Immature natural killer cell (primary cell): ENCODE measurements around the gene LCE2C. TPM values are rescaled to one million over a fixed set of nuclear protein-coding genes. Genes with fewer than 3 reads are reported as not detected.
"Not testable (repeated sequence)": the region's sequence is repeated elsewhere in the genome, so short reads cannot be mapped to it uniquely, and the experiment has no call there.

Source experiments
- DNase-seq, 3 donors: peaks; one replicate each; pipeline ENCODE4 v3.0.0; 2022; ENCODE audit warnings: mixed read lengths in 1 of 3
- H3K27ac Mint-ChIP-seq, 6 donors: one replicate each; pipeline ENCODE4 v1.8.0; 2020; ENCODE audit warnings: mixed read lengths in 6 of 6, mild to moderate bottlenecking in 5 of 6, inconsistent platforms in 4 of 6, moderate library complexity in 3 of 6
- H3K27me3 Mint-ChIP-seq, 3 donors: one replicate each; pipeline ENCODE4 v1.8.0; 2020 to 2021; ENCODE audit warnings: low read depth in 3 of 3, mild to moderate bottlenecking in 3 of 3, mixed read lengths in 3 of 3, moderate library complexity in 3 of 3, inconsistent platforms in 1 of 3
- H3K36me3 Mint-ChIP-seq, 3 donors: one replicate each; pipeline ENCODE4 v1.8.0; 2020; ENCODE audit warnings: mixed read lengths in 3 of 3, inconsistent platforms in 2 of 3, mild to moderate bottlenecking in 2 of 3
- H3K4me1 Mint-ChIP-seq, 2 donors: one replicate each; pipeline ENCODE4 v1.8.0; 2020; ENCODE audit warnings: inconsistent platforms in 2 of 2, mild to moderate bottlenecking in 2 of 2, mixed read lengths in 2 of 2, moderate library complexity in 1 of 2
- H3K4me3 Mint-ChIP-seq, 5 donors: one replicate each; pipeline ENCODE4 v1.8.0; 2020; ENCODE audit warnings: mild to moderate bottlenecking in 5 of 5, mixed read lengths in 5 of 5, inconsistent platforms in 3 of 5, moderate library complexity in 3 of 5
- H3K9me3 Mint-ChIP-seq, 6 donors: one replicate each; pipeline ENCODE4 v1.8.0; 2020; ENCODE audit warnings: mild to moderate bottlenecking in 6 of 6, mixed read lengths in 6 of 6, inconsistent platforms in 4 of 6, moderate library complexity in 3 of 6
- polyA plus RNA-seq, 3 donors: library from polyadenylated mRNA; unstranded; fragments of 300-500 nt; fragmentation: Illumina TruSeq; gene quantifications; one replicate each; pipeline ENCODE4 v1.2.3, GENCODE V29; 2021

Gene LCE2C
- polyA plus RNA-seq, 3 donors from 2014 or later = not detected

- Mint-ChIP-seq H3K27ac (no peak overlapping the region), H3K4me1 (no peaks in the 10 kb centered on the region), H3K36me3 (no peaks in the 10 kb centered on the region), H3K9me3 (peaks cover 0 to 3% (median 0%) of the 10 kb centered on the region in 6 donors), H3K27me3 (peaks cover 4 to 7% (median 5%) of the 10 kb centered on the region in 3 donors), H3K4me3 (no peak overlapping the region)
- DNase-seq = no peak
Observed at GRCh38 chr1:152679459-152679858, 4.4 kb downstream of the LCE2C start.

GRCh38 chr1:152681616-152682015 is 6.5 kb downstream of the LCE2C start:
- Mint-ChIP-seq H3K4me3 (no peak overlapping the region), H3K4me1 (no peaks in the 10 kb centered on the region), H3K27me3 (peaks cover 4 to 8% (median 7%) of the 10 kb centered on the region in 3 donors), H3K36me3 (no peaks in the 10 kb centered on the region), H3K27ac (no peak overlapping the region), H3K9me3 (peaks cover 0 to 3% (median 0%) of the 10 kb centered on the region in 6 donors)
- no peak for DNase-seq

- no peaks in the 10 kb centered on the region for H3K36me3 Mint-ChIP-seq
- no peak overlapping the region for H3K27ac Mint-ChIP-seq
- peaks cover 0 to 1% (median 0%) of the 10 kb centered on the region in 6 donors for H3K9me3 Mint-ChIP-seq
- no peak for DNase-seq
- peaks cover 4 to 8% (median 6%) of the 10 kb centered on the region in 3 donors for H3K27me3 Mint-ChIP-seq
- no peaks in the 10 kb centered on the region for H3K4me1 Mint-ChIP-seq
- no peak overlapping the region for H3K4me3 Mint-ChIP-seq
Observed at GRCh38 chr1:152683846-152684245, 8.8 kb downstream of the LCE2C start.

- H3K27ac Mint-ChIP-seq, H3K36me3 Mint-ChIP-seq, DNase-seq, H3K9me3 Mint-ChIP-seq, H3K4me1 Mint-ChIP-seq, H3K4me3 Mint-ChIP-seq: not testable (repeated sequence)
- H3K27me3 Mint-ChIP-seq = peaks cover 3 to 19% (median 7%) of the 10 kb centered on the region in 3 donors
Observed at GRCh38 chr1:152685823-152686222, 10.7 kb downstream of the LCE2C start, which contains the start of gene LCE2B. Gene LCE2B (plus strand): TSS chr1:152686123. CDS start chr1:152686844, 721 bp downstream.

GRCh38 chr1:152697701-152698600 is 22.9 kb downstream of the LCE2C start, which contains the start of gene LCE2A:
Gene LCE2A (plus strand): TSS chr1:152698345. CDS start chr1:152698902, 557 bp downstream.
- no peak within 1 kb of the TSS for H3K27ac Mint-ChIP-seq
- peaks cover 0 to 6% (median 0%) of the 10 kb centered on the region in 6 donors for H3K9me3 Mint-ChIP-seq
- DNase-seq = no peak
- no peak within 1 kb of the TSS for H3K4me3 Mint-ChIP-seq
- no peaks in the 10 kb centered on the region for H3K4me1 Mint-ChIP-seq
- H3K36me3 Mint-ChIP-seq = no peaks in the 10 kb centered on the region
- H3K27me3 Mint-ChIP-seq = peaks cover 0 to 11% (median 0%) of the 10 kb centered on the region in 3 donors

- no peak for DNase-seq
- H3K9me3 Mint-ChIP-seq = peaks cover 0 to 11% (median 0%) of the 10 kb centered on the region in 6 donors
- H3K27ac Mint-ChIP-seq = no peak overlapping the region
- no peak overlapping the region for H3K4me3 Mint-ChIP-seq
- H3K4me1 Mint-ChIP-seq = no peaks in the 10 kb centered on the region
- H3K36me3 Mint-ChIP-seq = no peaks in the 10 kb centered on the region
- peaks cover 0 to 7% (median under 1%) of the 10 kb centered on the region in 3 donors for H3K27me3 Mint-ChIP-seq
Observed at GRCh38 chr1:152699746-152700145, 24.7 kb downstream of the LCE2C start.

GRCh38 chr1:152707860-152708259 is 32.8 kb downstream of the LCE2C start, which contains the start of gene LCE4A:
Gene LCE4A (plus strand): TSS chr1:152708160. CDS start chr1:152709076, 916 bp downstream.
- no peak within 1 kb of the TSS for H3K27ac Mint-ChIP-seq
- H3K4me3 Mint-ChIP-seq = no peak within 1 kb of the TSS
- peaks cover 3 to 12% (median 8%) of the 10 kb centered on the region in 3 donors for H3K27me3 Mint-ChIP-seq
- H3K36me3 Mint-ChIP-seq = no peaks in the 10 kb centered on the region
- no peak for DNase-seq
- H3K9me3 Mint-ChIP-seq = peaks cover 0 to 5% (median 0%) of the 10 kb centered on the region in 6 donors
- no peaks in the 10 kb centered on the region for H3K4me1 Mint-ChIP-seq

- DNase-seq = no peak
- peaks cover 0 to 1% (median 0%) of the 10 kb centered on the region in 6 donors for H3K9me3 Mint-ChIP-seq
- H3K36me3 Mint-ChIP-seq = no peaks in the 10 kb centered on the region
- H3K27ac Mint-ChIP-seq = no peak overlapping the region
- peaks cover 0 to 15% (median 0%) of the 10 kb centered on the region in 3 donors for H3K27me3 Mint-ChIP-seq
- H3K4me3 Mint-ChIP-seq = no peak overlapping the region
- H3K4me1 Mint-ChIP-seq = no peaks in the 10 kb centered on the region
Observed at GRCh38 chr1:152718238-152718637, 43.2 kb downstream of the LCE2C start.

GRCh38 chr1:152725261-152725660 is 50.2 kb downstream of the LCE2C start:
- no peak overlapping the region for H3K4me3 Mint-ChIP-seq
- H3K9me3 Mint-ChIP-seq = no peaks in the 10 kb centered on the region
- no peaks in the 10 kb centered on the region for H3K4me1 Mint-ChIP-seq

More at GRCh38 chr1:152725261-152725660, 50.2 kb downstream of the LCE2C start:
- no peak for DNase-seq
- H3K36me3 Mint-ChIP-seq = no peaks in the 10 kb centered on the region
- H3K27me3 Mint-ChIP-seq = peaks cover 0 to 6% (median 0%) of the 10 kb centered on the region in 3 donors
- no peak overlapping the region for H3K27ac Mint-ChIP-seq

Other genes with a start within 250 kb of the LCE2C start
- not detected for gene LCE5A, start 164.5 kb upstream of the LCE2C start, polyA plus RNA-seq
- not detected for gene CRCT1, start 160.8 kb upstream of the LCE2C start, polyA plus RNA-seq
- gene LCE3E, start 108.5 kb upstream of the LCE2C start, polyA plus RNA-seq = not detected
- gene LCE3D, start 94.8 kb upstream of the LCE2C start, polyA plus RNA-seq = not detected
- not detected for gene LCE3C, start 75.0 kb upstream of the LCE2C start, polyA plus RNA-seq
- not detected for gene LCE3B, start 61.5 kb upstream of the LCE2C start, polyA plus RNA-seq
- gene LCE3A, start 52.2 kb upstream of the LCE2C start, polyA plus RNA-seq = not detected
- gene LCE2D, start 11.9 kb upstream of the LCE2C start, polyA plus RNA-seq = not detected
- gene LCE2B, start 10.8 kb downstream of the LCE2C start, polyA plus RNA-seq = not detected
- gene LCE2A, start 23.1 kb downstream of the LCE2C start, polyA plus RNA-seq = not detected
- not detected for gene LCE4A, start 32.9 kb downstream of the LCE2C start, polyA plus RNA-seq
- not detected for gene KPRP, start 82.7 kb downstream of the LCE2C start, polyA plus RNA-seq
- gene LCE1F, start 99.9 kb downstream of the LCE2C start, polyA plus RNA-seq = not detected
- not detected for gene LCE1E, start 111.0 kb downstream of the LCE2C start, polyA plus RNA-seq
- not detected for gene LCE1D, start 121.4 kb downstream of the LCE2C start, polyA plus RNA-seq
- gene LCE1C, start 131.4 kb downstream of the LCE2C start, polyA plus RNA-seq = not detected
- not detected for gene LCE1B, start 136.7 kb downstream of the LCE2C start, polyA plus RNA-seq
- not detected for gene LCE1A, start 152.2 kb downstream of the LCE2C start, polyA plus RNA-seq
- gene LCE6A, start 167.6 kb downstream of the LCE2C start, polyA plus RNA-seq = not detected
- not detected for gene LCE7A, start 184.7 kb downstream of the LCE2C start, polyA plus RNA-seq
- gene SMCP, start 203.0 kb downstream of the LCE2C start, polyA plus RNA-seq = not detected
- not detected for gene IVL, start 233.3 kb downstream of the LCE2C start, polyA plus RNA-seq